ENCODE data around the gene COX6B2.
"Not testable (repeated sequence)": the region's sequence is repeated elsewhere in the genome, so short reads cannot be mapped to it uniquely, and the experiment has no call there.

Gene COX6B2, protein sequence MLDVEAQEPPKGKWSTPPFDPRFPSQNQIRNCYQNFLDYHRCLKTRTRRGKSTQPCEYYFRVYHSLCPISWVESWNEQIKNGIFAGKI

GRCh38 chr19:55354698-55355212, at the start of gene COX6B2:
COX6B2 (minus strand) TSS chr19:55354719; CDS start chr19:55354521, 198 bp downstream.
- DNase-seq: no peak

GRCh38 chr19:55402509-55402908, 48.0 kb upstream of the COX6B2 start:
- no peak for DNase-seq

- DNase-seq: not testable (repeated sequence)
These were observed 46.9 kb upstream of the COX6B2 start for GRCh38 chr19:55401390-55401789.

DNA sequence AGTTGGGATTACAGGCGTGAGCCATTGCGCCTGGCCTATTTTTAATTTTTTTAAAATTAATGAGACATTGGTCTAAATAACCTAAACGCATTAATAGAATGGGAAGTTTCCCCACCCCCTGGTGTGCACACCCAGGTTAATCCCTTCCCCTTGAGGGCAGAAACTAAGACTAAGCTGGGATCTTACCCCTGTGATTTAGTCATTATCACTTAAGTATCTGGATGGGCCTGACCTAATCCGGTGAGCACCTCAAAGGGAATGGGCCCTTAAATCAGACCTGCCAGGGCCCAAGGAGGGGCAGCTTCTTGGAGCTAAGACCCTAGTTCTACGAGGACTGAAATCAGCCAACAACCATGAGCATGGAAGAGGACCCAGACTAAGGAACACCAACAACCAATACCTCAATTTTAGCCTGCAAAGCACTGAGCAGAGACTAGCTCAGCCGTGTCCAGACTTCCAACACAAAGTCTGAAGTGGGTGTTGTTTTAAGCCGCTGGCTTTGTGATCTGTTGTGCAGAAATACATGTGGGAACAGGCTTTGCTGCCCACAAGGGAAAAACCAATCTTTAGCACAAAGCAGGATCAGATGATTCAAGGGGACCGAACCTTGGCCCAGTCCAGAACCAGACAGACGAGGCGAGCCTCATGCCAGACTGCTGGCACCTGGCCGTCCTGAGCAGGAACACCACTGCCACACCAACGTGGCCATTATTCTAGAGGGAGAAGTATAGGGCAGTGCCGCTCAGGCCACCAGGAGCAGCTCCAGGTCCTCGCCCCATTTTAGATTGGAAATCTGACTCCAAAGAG, 46.0 kb upstream of the COX6B2 start:
- no peak for DNase-seq

GRCh38 chr19:55398200-55398925, 43.8 kb upstream of the COX6B2 start:
- DNase-seq: no peak

- DNase-seq: no peak
These were observed 38.6 kb upstream of the COX6B2 start for GRCh38 chr19:55392820-55393761.

GRCh38 chr19:55391702-55392615, 37.4 kb upstream of the COX6B2 start:
- DNase-seq: no peak

GRCh38 chr19:55391191-55391670, 36.7 kb upstream of the COX6B2 start:
- no peak for DNase-seq

DNA sequence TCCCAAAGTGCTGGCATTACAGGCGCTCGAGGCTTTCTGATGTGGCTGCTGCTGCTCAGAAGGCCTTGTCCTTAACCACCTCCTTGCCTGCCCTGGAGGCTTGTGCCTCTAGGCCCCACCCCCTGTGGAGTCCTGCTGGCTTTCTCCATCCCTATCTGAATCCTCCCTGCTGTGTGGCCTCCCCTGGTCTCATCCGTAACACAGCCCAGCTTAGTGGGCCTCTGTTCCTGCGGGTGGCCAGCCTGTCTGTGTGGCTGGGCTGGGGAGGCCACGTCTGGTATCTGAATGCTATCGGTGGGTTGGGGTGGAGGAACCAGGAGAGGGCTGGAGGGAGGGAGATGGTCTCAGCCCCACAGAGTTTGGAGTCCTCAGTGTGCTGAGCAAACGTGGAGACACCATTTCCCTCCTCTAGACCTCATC, 36.0 kb upstream of the COX6B2 start:
- no peak for DNase-seq

GRCh38 chr19:55389386-55390317, 35.1 kb upstream of the COX6B2 start:
- DNase-seq: no peak

DNA sequence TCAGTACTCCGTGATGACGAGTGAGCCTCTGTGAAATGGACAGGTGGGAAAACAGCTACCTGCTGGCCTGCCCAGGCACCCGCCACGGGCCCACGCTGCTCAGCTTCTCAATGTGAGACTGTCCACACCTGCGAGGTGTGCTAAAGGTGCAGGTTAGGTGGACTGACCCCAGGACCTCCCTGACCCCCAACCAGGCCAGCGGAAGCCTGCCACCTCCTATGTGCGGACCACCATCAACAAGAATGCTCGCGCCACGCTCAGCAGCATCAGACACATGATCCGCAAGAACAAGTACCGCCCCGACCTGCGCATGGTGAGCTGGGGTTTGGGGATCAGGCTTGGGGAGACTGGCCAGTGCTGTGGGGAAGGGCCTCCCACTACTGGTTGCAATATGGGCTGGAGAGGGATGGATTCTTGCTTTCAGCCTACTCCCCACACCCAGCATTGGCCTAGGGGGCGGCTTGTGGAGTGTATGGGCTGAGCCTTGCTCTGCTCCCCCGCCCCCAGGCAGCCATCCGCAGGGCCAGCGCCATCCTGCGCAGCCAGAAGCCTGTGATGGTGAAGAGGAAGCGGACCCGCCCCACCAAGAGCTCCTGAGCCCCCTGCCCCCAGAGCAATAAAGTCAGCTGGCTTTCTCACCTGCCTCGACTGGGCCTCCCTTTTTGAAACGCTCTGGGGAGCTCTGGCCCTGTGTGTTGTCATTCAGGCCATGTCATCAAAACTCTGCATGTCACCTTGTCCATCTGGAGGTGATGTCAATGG, 33.4 kb upstream of the COX6B2 start:
- DNase-seq: no peak

DNA sequence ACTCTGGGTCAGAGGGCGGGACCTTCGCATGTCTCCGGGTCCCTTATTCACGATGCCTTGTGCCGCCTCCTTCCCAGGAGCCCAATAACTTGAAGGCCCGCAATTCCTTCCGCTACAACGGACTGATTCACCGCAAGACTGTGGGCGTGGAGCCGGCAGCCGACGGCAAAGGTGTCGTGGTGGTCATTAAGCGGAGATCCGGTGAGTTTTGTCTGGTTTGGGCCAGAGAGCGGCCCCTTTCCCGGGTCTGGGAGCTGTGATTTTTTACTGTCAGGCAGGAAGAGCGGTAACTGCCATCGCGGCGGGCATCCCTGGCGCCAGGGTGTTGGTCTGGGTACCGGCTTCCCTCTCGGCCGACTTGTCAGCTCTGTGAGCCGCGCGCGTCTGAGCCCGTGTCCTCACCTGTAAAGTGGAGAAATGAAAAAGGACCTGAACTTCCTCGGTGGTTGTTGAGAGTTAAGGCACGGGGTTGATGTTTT, 32.0 kb upstream of the COX6B2 start:
- DNase-seq: no peak

- peak; percentile 97 for DNase-seq
These were observed 31.4 kb upstream of the COX6B2 start, which contains the start of gene RPL28 for GRCh38 chr19:55385724-55386492. RPL28 (plus strand) TSS chr19:55385932; CDS start chr19:55386358, 426 bp downstream.

DNA sequence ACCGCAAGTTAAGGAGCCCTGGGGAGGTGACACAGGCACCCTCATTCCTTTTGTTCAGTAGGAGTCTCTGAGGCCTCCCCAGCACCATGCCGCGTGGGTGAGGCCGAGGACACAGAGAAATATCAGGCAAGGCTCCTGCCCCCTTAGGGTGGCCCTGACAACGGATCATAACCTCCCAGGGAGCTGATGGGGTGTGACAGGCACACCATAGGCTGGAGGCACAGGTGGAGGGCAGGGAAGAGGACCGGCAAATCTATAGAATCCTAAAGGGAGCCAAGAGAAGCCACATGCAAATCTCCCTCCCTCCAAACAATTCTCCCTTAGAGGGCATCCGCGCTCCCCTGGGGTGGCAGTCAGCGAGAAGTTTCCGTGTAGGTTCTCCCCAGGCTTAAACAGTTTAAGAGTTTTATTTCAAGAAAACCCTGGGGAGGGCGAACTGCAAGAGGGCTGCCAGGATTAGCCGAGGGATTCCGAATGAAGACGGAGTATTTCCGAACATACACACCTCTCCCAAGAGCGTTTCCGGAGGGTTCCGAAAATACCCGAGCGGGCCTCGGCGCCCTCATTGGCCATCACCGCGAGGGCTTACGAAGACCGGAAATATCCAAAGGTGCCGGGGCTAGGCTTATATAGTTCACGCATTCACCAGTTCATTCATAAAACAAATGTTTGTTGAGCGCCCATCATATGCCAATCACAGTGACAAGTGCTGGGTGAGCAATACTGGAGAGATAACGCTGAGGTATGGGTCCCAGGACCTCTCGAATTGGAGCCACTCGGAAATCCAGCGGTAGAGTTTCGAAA, 30.6 kb upstream of the COX6B2 start:
- DNase-seq: peak; percentile 96

DNA sequence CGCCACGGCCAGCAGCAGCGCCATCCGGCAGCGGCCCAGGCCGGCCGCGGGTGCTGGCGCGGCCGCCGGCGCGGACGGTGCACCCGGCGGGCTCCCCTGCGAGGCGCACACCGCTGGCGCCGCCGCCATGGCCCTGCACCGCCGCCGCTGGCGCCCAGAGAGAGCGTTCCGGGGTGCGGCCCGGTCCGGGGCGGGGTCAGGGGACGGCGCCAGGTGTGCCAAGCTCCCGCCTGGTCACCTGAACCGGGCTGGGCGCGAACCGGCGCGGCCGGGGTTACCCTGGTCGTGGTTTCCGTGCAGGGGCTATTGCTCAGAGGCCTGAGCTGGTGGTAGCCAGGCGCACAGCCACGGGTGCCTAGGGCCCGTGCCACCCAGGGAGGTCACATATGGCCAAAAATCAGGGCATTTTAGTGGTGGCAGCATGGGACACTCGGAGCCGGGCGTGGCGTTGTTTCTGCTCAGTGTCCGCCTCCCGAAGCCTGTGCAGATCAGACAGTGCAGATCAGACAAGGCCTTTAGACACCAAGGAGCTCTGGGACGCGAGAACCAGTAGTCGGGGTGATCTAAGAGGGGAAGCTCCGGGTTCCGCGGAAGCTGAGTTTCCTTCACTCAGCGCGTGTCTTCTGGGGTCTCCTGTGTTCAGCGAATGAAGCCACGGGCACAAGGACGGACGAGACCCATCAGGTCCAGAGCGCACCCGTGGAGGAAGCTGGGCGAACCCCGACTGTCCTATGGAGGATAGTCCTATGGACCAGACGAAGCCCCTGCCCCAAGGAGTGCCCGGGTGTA, 29.8 kb upstream of the COX6B2 start, which contains the start of gene TMEM238:
Gene TMEM238 (minus strand): TSS at position 162 of the 789 bp plus-strand sequence. CDS start 33 bp downstream, at position 129.
- no peak for DNase-seq
